Smooth muscle cell (in vitro differentiated cells): ENCODE results near the gene ATF3. TPM values are rescaled to one million over a fixed set of nuclear protein-coding genes. Genes with fewer than 3 reads are reported as not detected.

Source experiments
- DNase-seq: peaks from one replicate; lab custom pipeline; 2025; ENCODE audit not compliant: unreplicated experiment; lab: John Stamatoyannopoulos, UW
- H2AFZ ChIP-seq: fragments of 200-600 bp; sonication (generic); 2 replicates; pipeline ENCODE4 v1.6.0; 2016; ENCODE audit warnings: antibody characterized with exemption, low read depth, mild to moderate bottlenecking
- H3F3A ChIP-seq: fragments of 200-600 bp; sonication (generic); 2 replicates; pipeline ENCODE4 v1.6.0; 2017; ENCODE audit warnings: antibody characterized with exemption, low read depth
- H3K27ac ChIP-seq: fragments of 200-600 bp; sonication (generic); 2 replicates; pipeline ENCODE4 v1.5.1; 2016; ENCODE audit warnings: low read depth, mild to moderate bottlenecking
- H3K27me3 ChIP-seq: fragments of 200-600 bp; sonication (generic); 2 replicates; pipeline ENCODE4 v1.6.1; 2016; ENCODE audit warnings: low read depth, mild to moderate bottlenecking
- H3K36me3 ChIP-seq: fragments of 200-600 bp; sonication (generic); 2 replicates; pipeline ENCODE4 v1.5.1; 2016; ENCODE audit warnings: low read depth
- H3K4me1 ChIP-seq: fragments of 200-600 bp; sonication (generic); 2 replicates; pipeline ENCODE4 v1.5.1; 2016; ENCODE audit warnings: low read depth
- H3K4me2 ChIP-seq: fragments of 200-600 bp; sonication (generic); 2 replicates; pipeline ENCODE4 v1.6.0; 2016; ENCODE audit warnings: mild to moderate bottlenecking
- H3K4me3 ChIP-seq: fragments of 200-600 bp; sonication (generic); 2 replicates; pipeline ENCODE4 v1.5.1; 2016; ENCODE audit warnings: mild to moderate bottlenecking
- H3K79me2 ChIP-seq: fragments of 200-600 bp; sonication (generic); 2 replicates; pipeline ENCODE4 v1.6.0; 2016; ENCODE audit warnings: low read depth, mild to moderate bottlenecking
- H3K9ac ChIP-seq: fragments of 200-600 bp; sonication (generic); 2 replicates; pipeline ENCODE4 v1.6.0; 2016; ENCODE audit warnings: low read depth
- H3K9me3 ChIP-seq: fragments of 200-600 bp; sonication (generic); replicated peaks from 2 replicates; pipeline ENCODE4 v1.5.1; 2016; ENCODE audit warnings: low read depth
- H4K20me1 ChIP-seq: fragments of 200-600 bp; sonication (generic); 2 replicates; pipeline ENCODE4 v1.6.0; 2016; ENCODE audit warnings: low read depth
- CTCF ChIP-seq: fragments of 200-600 bp; sonication (generic); IDR thresholded peaks from 2 replicates; pipeline ENCODE4 v1.5.1; 2017; ENCODE audit warnings: borderline replicate concordance, mild to moderate bottlenecking, antibody characterized with exemption; ENCODE audit not compliant: insufficient read depth, poor library complexity, severe bottlenecking
- WGBS: methylation state at CpG from one replicate; pipeline ENCODE4 v1.1.7; 2016; ENCODE audit warnings: low lambda C conversion rate; 5-methylcytosine and 5-hydroxymethylcytosine counted together
- polyA plus RNA-seq: library from polyadenylated mRNA; unstranded; fragments of >200 nt; fragmentation: Nextera tagmentation; extraction: Ambion mirVana; gene quantifications from 2 replicates; pipeline ENCODE4 v1.2.1, GENCODE V29; 2016
- total RNA-seq: library from RNA; depleted of rRNA; stranded (reverse); fragments of >200 nt; gene quantifications from 2 replicates; pipeline ENCODE4 v1.2.3, GENCODE V29; 2014

ATF3 gene
- total and polyA plus RNA-seq, 2 experiments from 2014 or later: 152 to 231 TPM

- H3K4me1 ChIP-seq: peaks cover 22% of the 10 kb centered on the region
- H3K9ac ChIP-seq: no peak overlapping the region
- 76% methylated on average over 1 of the region's 1 CpG for whole genome bisulfite sequencing
- DNase-seq: no peak
- H2AFZ ChIP-seq: no peak overlapping the region
- H4K20me1 ChIP-seq: peaks cover 39% of the 10 kb centered on the region
- H3K27me3 ChIP-seq: no peaks in the 10 kb centered on the region
- peak overlapping the region; percentile 5 for H3K27ac ChIP-seq
- no peaks in the 10 kb centered on the region for H3K79me2 ChIP-seq
- TF ChIP-seq CTCF: no peak
- peaks cover 46% of the 10 kb centered on the region for H3F3A ChIP-seq
- no peak overlapping the region for H3K4me2 ChIP-seq
- no peaks in the 10 kb centered on the region for H3K9me3 ChIP-seq
- peaks cover 29% of the 10 kb centered on the region for H3K36me3 ChIP-seq
- H3K4me3 ChIP-seq: no peak overlapping the region
Measured at GRCh38 chr1:212621949-212622305, 13.4 kb downstream of the ATF3 start.

GRCh38 chr1:212622467-212622866, 13.9 kb downstream of the ATF3 start:
- Histone ChIP-seq H3K4me2 (no peak overlapping the region), H3K27ac (no peak overlapping the region), H2AFZ (no peak overlapping the region), H3K36me3 (peaks cover 25% of the 10 kb centered on the region), H3K4me3 (no peak overlapping the region), H3F3A (peaks cover 41% of the 10 kb centered on the region), H3K4me1 (peaks cover 22% of the 10 kb centered on the region), H3K9ac (no peak overlapping the region), H4K20me1 (peaks cover 34% of the 10 kb centered on the region), H3K27me3 (no peaks in the 10 kb centered on the region), H3K79me2 (no peaks in the 10 kb centered on the region), H3K9me3 (no peaks in the 10 kb centered on the region)
- WGBS: 71% methylated on average over 3 of the region's 3 CpGs
- TF ChIP-seq CTCF: no peak
- no peak for DNase-seq

DNA sequence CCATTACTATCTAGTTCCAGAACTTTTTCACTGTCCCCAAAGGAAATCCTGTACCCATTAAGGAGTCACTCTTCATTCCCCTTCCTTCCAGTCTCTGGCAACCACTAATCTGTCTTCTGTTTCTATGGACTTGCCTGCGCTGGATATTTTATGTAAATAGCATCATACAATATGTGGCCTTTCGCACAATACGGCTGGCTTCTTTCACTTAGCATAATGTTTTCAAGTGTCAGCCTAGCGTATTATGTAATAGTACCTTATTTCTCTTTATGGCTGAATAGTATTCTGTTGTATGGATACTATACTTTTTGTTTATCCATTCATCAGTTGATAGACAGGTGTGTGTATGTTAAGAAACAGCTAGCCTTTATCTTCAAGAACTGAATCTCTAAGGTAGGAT, 14.3 kb downstream of the ATF3 start:
- TF ChIP-seq CTCF: no peak
- Histone ChIP-seq H2AFZ (no peak overlapping the region), H3K79me2 (no peaks in the 10 kb centered on the region), H3K27ac (no peak overlapping the region), H3K27me3 (no peaks in the 10 kb centered on the region), H3K9ac (no peak overlapping the region), H3K4me2 (no peak overlapping the region), H3K36me3 (peaks cover 21% of the 10 kb centered on the region), H4K20me1 (peaks cover 29% of the 10 kb centered on the region), H3F3A (peaks cover 36% of the 10 kb centered on the region), H3K4me1 (peaks cover 18% of the 10 kb centered on the region), H3K9me3 (no peaks in the 10 kb centered on the region), H3K4me3 (no peak overlapping the region)
- DNase-seq: no peak
- WGBS: 88% methylated on average over 4 of the region's 4 CpGs

DNA sequence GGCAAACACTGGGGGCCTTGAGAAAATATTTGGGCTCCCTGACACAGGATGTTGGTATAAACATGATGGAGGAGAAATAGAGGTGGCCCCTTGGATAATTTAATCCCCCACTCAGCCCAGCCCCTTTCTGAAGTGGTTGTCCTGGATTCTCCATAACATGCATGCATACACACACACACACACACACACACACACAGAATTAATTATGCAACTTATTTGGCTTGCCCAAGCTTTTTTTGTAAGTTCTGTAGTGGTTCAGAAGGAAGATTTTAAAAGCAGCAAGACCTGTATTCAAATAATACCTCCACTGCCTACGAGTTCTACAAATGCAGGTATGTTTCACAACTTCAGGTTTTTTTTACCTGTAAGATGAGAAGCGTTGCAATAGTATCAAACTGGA, 15.0 kb downstream of the ATF3 start:
- no peaks in the 10 kb centered on the region for H3K27me3 ChIP-seq
- WGBS: 96% methylated on average over 2 of the region's 2 CpGs
- H3K9me3 ChIP-seq: no peaks in the 10 kb centered on the region
- peaks cover 11% of the 10 kb centered on the region for H3K4me1 ChIP-seq
- no peak overlapping the region for H2AFZ ChIP-seq
- H3K4me3 ChIP-seq: no peak overlapping the region
- no peak overlapping the region for H3K9ac ChIP-seq
- H4K20me1 ChIP-seq: peaks cover 22% of the 10 kb centered on the region
- no peak for TF ChIP-seq CTCF
- no peak overlapping the region for H3K4me2 ChIP-seq
- peaks cover 20% of the 10 kb centered on the region for H3K36me3 ChIP-seq
- H3K79me2 ChIP-seq: no peaks in the 10 kb centered on the region
- H3F3A ChIP-seq: peaks cover 29% of the 10 kb centered on the region
- H3K27ac ChIP-seq: no peak overlapping the region
- DNase-seq: no peak
